HEK293 (cell line): ENCODE data around the gene DEF6.

Source experiments
- CTCF ChIA-PET: fragments of 350-600 bp; formaldehyde crosslinking; extraction: SDS; loops from one replicate; lab custom pipeline; 2021; ENCODE audit warnings: antibody characterized with exemption; lab: Yijun Ruan, JAX
- POLR2A ChIA-PET: fragments of 300-600 bp; formaldehyde crosslinking; extraction: SDS; loops from one replicate; lab custom pipeline; 2020; ENCODE audit warnings: antibody characterized with exemption, inconsistent platforms; lab: Yijun Ruan, JAX
- H3K27ac ChIP-seq: fragments of 200-500 bp; sonication (Bioruptor generic); 2 replicates; pipeline ENCODE4 v1.5.1; 2014; ENCODE audit warnings: low read depth, low read length, control low read depth, inconsistent platforms; ENCODE audit errors: extremely low read depth
- H3K36me3 ChIP-seq, 2 experiments: fragments of 200-500 bp in 1 of 2; sonication (Bioruptor generic) in 1 of 2; 1 replicate in 1 of 2; 2 replicates in 1 of 2; pipeline ENCODE4 v1.5.1; 2014 to 2017; ENCODE audit warnings: inconsistent platforms in 2 of 2, low read length in 2 of 2; ENCODE audit not compliant: control insufficient read depth in 2 of 2, insufficient read depth in 1 of 2
- H3K4me1 ChIP-seq: fragments of 200-500 bp; sonication (Bioruptor generic); 2 replicates; pipeline ENCODE4 v1.5.1; 2014; ENCODE audit warnings: mild to moderate bottlenecking, low read length, inconsistent platforms; ENCODE audit not compliant: control insufficient read depth, insufficient read depth
- H3K4me3 ChIP-seq: 2 replicates; pipeline ENCODE4 v1.5.1; 2011; ENCODE audit warnings: low read depth, mild to moderate bottlenecking, control low read depth, low read length, moderate library complexity
- H3K9me3 ChIP-seq: fragments of 200-500 bp; sonication (Bioruptor generic); 2 replicates; pipeline ENCODE4 v1.5.1; 2014; ENCODE audit warnings: low read depth, low read length, inconsistent platforms; ENCODE audit not compliant: control insufficient read depth, insufficient read depth
- KLF1 ChIP-seq: fragments of 450-650 bp; formaldehyde crosslinking; IDR thresholded peaks from 2 replicates; pipeline ENCODE4 v1.5.1; 2016; ENCODE audit warnings: missing biosample characterization, missing genetic modification characterization
- KLF9 ChIP-seq: fragments of 450-650 bp; formaldehyde crosslinking; IDR thresholded peaks from 2 replicates; pipeline ENCODE4 v1.5.1; 2016; ENCODE audit warnings: missing biosample characterization, missing genetic modification characterization, low read depth
- PRDM1 ChIP-seq: fragments of 450-650 bp; formaldehyde crosslinking; IDR thresholded peaks from 2 replicates; pipeline ENCODE4; 2016; ENCODE audit warnings: missing biosample characterization, missing genetic modification characterization
- SP2 ChIP-seq: fragments of 450-650 bp; formaldehyde crosslinking; IDR thresholded peaks from 2 replicates; pipeline ENCODE4 v1.5.1; 2016; ENCODE audit warnings: missing biosample characterization, missing genetic modification characterization
- SP3 ChIP-seq: fragments of 450-650 bp; formaldehyde crosslinking; IDR thresholded peaks from 2 replicates; pipeline ENCODE4 v1.5.1; 2016; ENCODE audit warnings: missing biosample characterization, missing genetic modification characterization
- ZBTB11 ChIP-seq: fragments of 450-650 bp; formaldehyde crosslinking; conservative IDR thresholded peaks from 2 replicates; pipeline ENCODE4 v1.5.1; 2016; ENCODE audit warnings: low read depth, missing biosample characterization, missing genetic modification characterization
- ZBTB17 ChIP-seq: fragments of 450-650 bp; formaldehyde crosslinking; IDR thresholded peaks from 2 replicates; pipeline ENCODE4 v1.5.1; 2016; ENCODE audit warnings: missing biosample characterization, missing genetic modification characterization
- ZNF133 ChIP-seq: fragments of 450-650 bp; formaldehyde crosslinking; IDR thresholded peaks from 2 replicates; pipeline ENCODE4 v1.5.1; 2016; ENCODE audit warnings: missing biosample characterization, missing genetic modification characterization
- ZNF16 ChIP-seq: fragments of 450-650 bp; formaldehyde crosslinking; IDR thresholded peaks from 2 replicates; pipeline ENCODE4 v1.5.1; 2016; ENCODE audit warnings: low read depth, missing biosample characterization, missing genetic modification characterization
- ZNF239 ChIP-seq: fragments of 450-650 bp; formaldehyde crosslinking; IDR thresholded peaks from 2 replicates; pipeline ENCODE4 v1.5.1; 2016; ENCODE audit warnings: missing biosample characterization, missing genetic modification characterization
- ZNF248 ChIP-seq: fragments of 450-650 bp; formaldehyde crosslinking; IDR thresholded peaks from 2 replicates; pipeline ENCODE4 v1.5.1; 2017; ENCODE audit warnings: missing biosample characterization, missing genetic modification characterization
- ZNF311 ChIP-seq: fragments of 450-650 bp; formaldehyde crosslinking; IDR thresholded peaks from 2 replicates; pipeline ENCODE4 v1.5.1; 2017; ENCODE audit warnings: missing biosample characterization, missing genetic modification characterization, borderline replicate concordance
- ZNF335 ChIP-seq: fragments of 450-650 bp; formaldehyde crosslinking; conservative IDR thresholded peaks from 2 replicates; pipeline ENCODE4 v1.5.1; 2016; ENCODE audit warnings: missing biosample characterization, missing genetic modification characterization
- ZNF341 ChIP-seq: fragments of 450-650 bp; formaldehyde crosslinking; IDR thresholded peaks from 2 replicates; pipeline ENCODE4; 2016; ENCODE audit warnings: low read depth, missing biosample characterization, missing genetic modification characterization
- ZNF426 ChIP-seq: fragments of 450-650 bp; formaldehyde crosslinking; IDR thresholded peaks from 2 replicates; pipeline ENCODE4 v1.5.1; 2017; ENCODE audit warnings: missing biosample characterization, missing genetic modification characterization, mild to moderate bottlenecking, inconsistent platforms, moderate library complexity
- ZNF501 ChIP-seq: fragments of 450-650 bp; formaldehyde crosslinking; IDR thresholded peaks from 2 replicates; pipeline ENCODE4 v1.5.1; 2016; ENCODE audit warnings: missing biosample characterization, missing genetic modification characterization
- ZNF549 ChIP-seq: fragments of 450-650 bp; IDR thresholded peaks from 2 replicates; pipeline ENCODE4 v1.5.1; 2018; ENCODE audit warnings: missing biosample characterization, missing genetic modification characterization, mild to moderate bottlenecking, inconsistent platforms, moderate library complexity
- ZNF561 ChIP-seq: fragments of 450-650 bp; IDR thresholded peaks from 2 replicates; pipeline ENCODE4 v1.5.1; 2018; ENCODE audit warnings: missing biosample characterization, missing genetic modification characterization, borderline replicate concordance
- ZNF600 ChIP-seq: fragments of 450-650 bp; formaldehyde crosslinking; IDR thresholded peaks from 2 replicates; pipeline ENCODE4 v1.5.1; 2016; ENCODE audit warnings: missing biosample characterization, missing genetic modification characterization
- ZNF623 ChIP-seq: fragments of 450-650 bp; formaldehyde crosslinking; IDR thresholded peaks from 2 replicates; pipeline ENCODE4 v1.5.1; 2016; ENCODE audit warnings: missing biosample characterization, missing genetic modification characterization
- ZNF777 ChIP-seq: fragments of 450-650 bp; formaldehyde crosslinking; IDR thresholded peaks from 2 replicates; pipeline ENCODE4 v1.5.1; 2017; ENCODE audit warnings: missing biosample characterization, missing genetic modification characterization, borderline replicate concordance
- ZSCAN16 ChIP-seq: fragments of 450-650 bp; formaldehyde crosslinking; IDR thresholded peaks from 2 replicates; pipeline ENCODE4 v1.5.1; 2016; ENCODE audit warnings: missing biosample characterization, missing genetic modification characterization
- TF ChIP-seq, protein P1 (sequence below): fragments of 450-650 bp; formaldehyde crosslinking; IDR thresholded peaks from 2 replicates; pipeline ENCODE4 v1.5.1; 2016; ENCODE audit warnings: missing biosample characterization, missing genetic modification characterization
- TF ChIP-seq, protein P2 (sequence below): fragments of 450-650 bp; formaldehyde crosslinking; IDR thresholded peaks from 2 replicates; pipeline ENCODE4 v1.5.1; 2016; ENCODE audit warnings: missing biosample characterization, missing genetic modification characterization
- TF ChIP-seq, protein P3 (sequence below): fragments of 450-650 bp; formaldehyde crosslinking; IDR thresholded peaks from 2 replicates; pipeline ENCODE4 v1.5.1; 2016; ENCODE audit warnings: missing biosample characterization, missing genetic modification characterization

DEF6 gene

GRCh38 chr6:35300848-35301247, 3.2 kb downstream of the DEF6 start:
- H3K4me1 ChIP-seq = no peaks in the 10 kb centered on the region
- no peak overlapping the region for H3K4me3 ChIP-seq
- H3K27ac ChIP-seq = no peak overlapping the region
- H3K36me3 ChIP-seq = no peaks in the 10 kb centered on the region
- H3K9me3 ChIP-seq = no peaks in the 10 kb centered on the region
- TF ChIP-seq, protein P1, sequence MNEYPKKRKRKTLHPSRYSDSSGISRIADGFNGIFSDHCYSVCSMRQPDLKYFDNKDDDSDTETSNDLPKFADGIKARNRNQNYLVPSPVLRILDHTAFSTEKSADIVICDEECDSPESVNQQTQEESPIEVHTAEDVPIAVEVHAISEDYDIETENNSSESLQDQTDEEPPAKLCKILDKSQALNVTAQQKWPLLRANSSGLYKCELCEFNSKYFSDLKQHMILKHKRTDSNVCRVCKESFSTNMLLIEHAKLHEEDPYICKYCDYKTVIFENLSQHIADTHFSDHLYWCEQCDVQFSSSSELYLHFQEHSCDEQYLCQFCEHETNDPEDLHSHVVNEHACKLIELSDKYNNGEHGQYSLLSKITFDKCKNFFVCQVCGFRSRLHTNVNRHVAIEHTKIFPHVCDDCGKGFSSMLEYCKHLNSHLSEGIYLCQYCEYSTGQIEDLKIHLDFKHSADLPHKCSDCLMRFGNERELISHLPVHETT (tag by site-specific recombination) = no peak
- TF ChIP-seq ZSCAN16 = no peak
- no peak for TF ChIP-seq ZNF341 (tag by site-specific recombination)
- no peak for TF ChIP-seq ZNF311 (tag by site-specific recombination)
- TF ChIP-seq, protein P2, sequence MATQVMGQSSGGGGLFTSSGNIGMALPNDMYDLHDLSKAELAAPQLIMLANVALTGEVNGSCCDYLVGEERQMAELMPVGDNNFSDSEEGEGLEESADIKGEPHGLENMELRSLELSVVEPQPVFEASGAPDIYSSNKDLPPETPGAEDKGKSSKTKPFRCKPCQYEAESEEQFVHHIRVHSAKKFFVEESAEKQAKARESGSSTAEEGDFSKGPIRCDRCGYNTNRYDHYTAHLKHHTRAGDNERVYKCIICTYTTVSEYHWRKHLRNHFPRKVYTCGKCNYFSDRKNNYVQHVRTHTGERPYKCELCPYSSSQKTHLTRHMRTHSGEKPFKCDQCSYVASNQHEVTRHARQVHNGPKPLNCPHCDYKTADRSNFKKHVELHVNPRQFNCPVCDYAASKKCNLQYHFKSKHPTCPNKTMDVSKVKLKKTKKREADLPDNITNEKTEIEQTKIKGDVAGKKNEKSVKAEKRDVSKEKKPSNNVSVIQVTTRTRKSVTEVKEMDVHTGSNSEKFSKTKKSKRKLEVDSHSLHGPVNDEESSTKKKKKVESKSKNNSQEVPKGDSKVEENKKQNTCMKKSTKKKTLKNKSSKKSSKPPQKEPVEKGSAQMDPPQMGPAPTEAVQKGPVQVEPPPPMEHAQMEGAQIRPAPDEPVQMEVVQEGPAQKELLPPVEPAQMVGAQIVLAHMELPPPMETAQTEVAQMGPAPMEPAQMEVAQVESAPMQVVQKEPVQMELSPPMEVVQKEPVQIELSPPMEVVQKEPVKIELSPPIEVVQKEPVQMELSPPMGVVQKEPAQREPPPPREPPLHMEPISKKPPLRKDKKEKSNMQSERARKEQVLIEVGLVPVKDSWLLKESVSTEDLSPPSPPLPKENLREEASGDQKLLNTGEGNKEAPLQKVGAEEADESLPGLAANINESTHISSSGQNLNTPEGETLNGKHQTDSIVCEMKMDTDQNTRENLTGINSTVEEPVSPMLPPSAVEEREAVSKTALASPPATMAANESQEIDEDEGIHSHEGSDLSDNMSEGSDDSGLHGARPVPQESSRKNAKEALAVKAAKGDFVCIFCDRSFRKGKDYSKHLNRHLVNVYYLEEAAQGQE (tag by site-specific recombination) = no peak
- TF ChIP-seq ZNF561 = no peak
- TF ChIP-seq ZNF16 (tag by site-specific recombination) = no peak
- TF ChIP-seq ZNF335 (tag by site-specific recombination) = no peak
- TF ChIP-seq ZNF239 = no peak
- TF ChIP-seq ZNF248 (tag by site-specific recombination) = no peak
- no peak for TF ChIP-seq ZNF777 (tag by site-specific recombination)
- no peak for TF ChIP-seq ZNF426 (tag by site-specific recombination)
- no peak for TF ChIP-seq PRDM1 (tag by site-specific recombination)
- no peak for TF ChIP-seq ZNF133 (tag by site-specific recombination)
- no peak for TF ChIP-seq ZBTB11 (tag by site-specific recombination)
- TF ChIP-seq ZNF501 = no peak
- CTCF ChIA-PET = interaction anchor here (0.5 to 2.5 kb wide), 4 partner anchors 27 to 149 kb away, joined by 3 to 17 read pairs (median 4); no protein-coding TSS in a partner anchor
- POLR2A ChIA-PET = interaction anchor here (0.6 to 1.1 kb wide), 5 partner anchors 16 to 179 kb away, joined by 3 to 5 read pairs (median 4); no protein-coding TSS in a partner anchor

GRCh38 chr6:35302604-35303241, 5.1 kb downstream of the DEF6 start:
- no peaks in the 10 kb centered on the region for H3K36me3 ChIP-seq
- ChIA-PET CTCF (interaction anchor here (1.0 to 3.4 kb wide), 7 partner anchors 10 to 147 kb away, joined by 3 to 32 read pairs (median 4); partner anchors contain the start of gene PPARD), POLR2A (interaction anchor here (0.8 to 2.3 kb wide), 5 partner anchors 8 to 89 kb away, joined by 3 to 18 read pairs (median 5); partner anchors contain the start of genes SCUBE3 and ZNF76)
- H3K27ac ChIP-seq = no peak overlapping the region
- H3K9me3 ChIP-seq = no peaks in the 10 kb centered on the region
- no peak overlapping the region for H3K4me3 ChIP-seq
- H3K4me1 ChIP-seq = no peaks in the 10 kb centered on the region
- TF ChIP-seq SP2 (tag by site-specific recombination) = 0 out of 2 replicates have a peak, but pooled peaks have one; percentile 13
- 0 out of 2 replicates have a peak, but pooled peaks have one; percentile 13 for TF ChIP-seq ZNF600
- TF ChIP-seq, protein P3, sequence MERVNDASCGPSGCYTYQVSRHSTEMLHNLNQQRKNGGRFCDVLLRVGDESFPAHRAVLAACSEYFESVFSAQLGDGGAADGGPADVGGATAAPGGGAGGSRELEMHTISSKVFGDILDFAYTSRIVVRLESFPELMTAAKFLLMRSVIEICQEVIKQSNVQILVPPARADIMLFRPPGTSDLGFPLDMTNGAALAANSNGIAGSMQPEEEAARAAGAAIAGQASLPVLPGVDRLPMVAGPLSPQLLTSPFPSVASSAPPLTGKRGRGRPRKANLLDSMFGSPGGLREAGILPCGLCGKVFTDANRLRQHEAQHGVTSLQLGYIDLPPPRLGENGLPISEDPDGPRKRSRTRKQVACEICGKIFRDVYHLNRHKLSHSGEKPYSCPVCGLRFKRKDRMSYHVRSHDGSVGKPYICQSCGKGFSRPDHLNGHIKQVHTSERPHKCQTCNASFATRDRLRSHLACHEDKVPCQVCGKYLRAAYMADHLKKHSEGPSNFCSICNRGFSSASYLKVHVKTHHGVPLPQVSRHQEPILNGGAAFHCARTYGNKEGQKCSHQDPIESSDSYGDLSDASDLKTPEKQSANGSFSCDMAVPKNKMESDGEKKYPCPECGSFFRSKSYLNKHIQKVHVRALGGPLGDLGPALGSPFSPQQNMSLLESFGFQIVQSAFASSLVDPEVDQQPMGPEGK = 0 out of 2 replicates have a peak, but pooled peaks have one; percentile 15
- peak; percentile 35; the same call in 1 of the 2 replicates for TF ChIP-seq KLF9 (tag by site-specific recombination)
- TF ChIP-seq SP3 = peak; percentile 66
- peak; percentile 86 for TF ChIP-seq KLF1
- 0 out of 2 replicates have a peak, but pooled peaks have one; percentile 30 for TF ChIP-seq ZBTB17 (tag by site-specific recombination)
- TF ChIP-seq ZNF549 (tag by site-specific recombination) = no peak
- TF ChIP-seq ZNF623 (tag by site-specific recombination) = no peak
